Spleen (tissue), 11 donors: ENCODE data around the gene CCDC170. TPM values are rescaled to one million over a fixed set of nuclear protein-coding genes. Genes with fewer than 3 reads are reported as not detected.

Source experiments
- DNase-seq: peaks from one replicate; pipeline ENCODE4 v3.0.0-alpha.2; 2020
- H3K27ac ChIP-seq, 8 donors: fragments of 200-600 bp; sonication (generic) in 7 of 8; 1 replicate in 4 of 8; 2 replicates in 4 of 8; pipeline versions ENCODE4 v1.5.0 to v1.8.0; 2016 to 2021; ENCODE audit warnings: inconsistent platforms in 4 of 8, mild to moderate bottlenecking in 4 of 8, moderate library complexity in 1 of 8
- H3K27me3 ChIP-seq, 7 donors: fragments of 200-600 bp; sonication (generic) in 6 of 7; replicated peaks in 1 of 7; 1 replicate in 4 of 7; 2 replicates in 3 of 7; pipeline versions ENCODE4 v1.5.0 to v1.8.0; 2016 to 2021; ENCODE audit warnings: inconsistent platforms in 3 of 7, mild to moderate bottlenecking in 1 of 7
- H3K36me3 ChIP-seq, 6 donors: fragments of 200-600 bp; sonication (generic) in 5 of 6; 1 replicate in 4 of 6; 2 replicates in 2 of 6; pipeline versions ENCODE4 v1.5.0 to v1.8.0; 2016 to 2021; ENCODE audit warnings: inconsistent platforms in 2 of 6
- H3K4me1 ChIP-seq, 6 donors: fragments of 200-600 bp; sonication (generic) in 5 of 6; 1 replicate in 3 of 6; 2 replicates in 3 of 6; pipeline versions ENCODE4 v1.5.0 to v1.8.0; 2016 to 2021; ENCODE audit warnings: inconsistent platforms in 3 of 6
- H3K4me3 ChIP-seq, 8 donors: fragments of 200-600 bp; sonication (generic) in 7 of 8; 1 replicate in 4 of 8; 2 replicates in 4 of 8; pipeline versions ENCODE4 v1.5.0 to v1.8.0; 2016 to 2021; ENCODE audit warnings: inconsistent platforms in 4 of 8, mild to moderate bottlenecking in 4 of 8, moderate library complexity in 2 of 8
- H3K9me3 ChIP-seq, 8 donors: fragments of 200-600 bp; sonication (generic) in 7 of 8; 1 replicate in 4 of 8; 2 replicates in 4 of 8; pipeline versions ENCODE4 v1.5.0 to v1.8.0; 2016 to 2021; ENCODE audit warnings: inconsistent platforms in 4 of 8
- CTCF ChIP-seq, 11 experiments: fragments of 200-600 bp in 7 of 11; fragments of 450-650 bp in 4 of 11; sonication (generic) in 4 of 11; IDR thresholded peaks in 8 of 11; conservative IDR thresholded peaks in 3 of 11; 1 replicate in 7 of 11; 2 replicates in 4 of 11; pipeline versions ENCODE4 v1.4.0 to v1.8.0; 2016 to 2021; ENCODE audit warnings: antibody characterized with exemption in 11 of 11, inconsistent platforms in 4 of 11, mild to moderate bottlenecking in 1 of 11
- POLR2A ChIP-seq, 3 donors: fragments of 450-650 bp; IDR thresholded peaks; one replicate each; pipeline ENCODE4 v1.5.1; 2017; ENCODE audit warnings: antibody characterized with exemption in 3 of 3, mild to moderate bottlenecking in 1 of 3
- POLR2AphosphoS5 ChIP-seq, 3 donors: sonication (generic); formaldehyde crosslinking; IDR thresholded peaks; one replicate each; pipeline ENCODE4 v1.5.1; 2017; ENCODE audit warnings: antibody characterized with exemption in 3 of 3
- WGBS, 5 donors: extraction: QIAGEN DNeasy Blood & Tissue Kit in 3 of 5; methylation state at CpG; one replicate each; pipeline versions ENCODE4 v1.1.5 to v1.1.7; 2013 to 2018; 5-methylcytosine and 5-hydroxymethylcytosine counted together
- intact Hi-C: fragments of 100-400 bp; cut with DNase I; formaldehyde crosslinking; loops from one replicate; pipeline ENCODE4 v1.15.0; 2023; ENCODE audit warnings: low total_unique reads
- polyA plus RNA-seq, 3 donors: library from polyadenylated mRNA; stranded (reverse); fragments of 200-250 nt; gene quantifications; one replicate each; pipeline ENCODE4 v1.2.1, GENCODE V29; 2013
- total RNA-seq, 7 donors: library from RNA; depleted of rRNA in 3 of 7; stranded (reverse); fragments of >200 nt in 3 of 7; fragmentation: NEBNext Ultra II Directional in 4 of 7; extraction: Animal tissue kit (Norgen Biotek cat#: 25700) in 4 of 7; gene quantifications; one replicate each; pipeline versions ENCODE4 v1.1.0 to v1.2.1, GENCODE V29; 2016 to 2021
- donor health status: healthy with polysubstance abuse.
- donor health status: DM: no; HTN: no; CAD: no; lungs with moderate emphysema.
- donor health status: DM: no; HTN: no; CAD: no.
- donor health status: Bipolar disorder and iron deficiency.
- donor health status: healthy.
- donor health status: DM: no; HTN: no; CAD: no.
- donor health status: DM: yes; HTN: yes; CAD: no.

CCDC170 gene
- total and polyA plus RNA-seq, 10 donors: 0.49 to 4.3 (median 2.2) TPM

- TF ChIP-seq POLR2AphosphoS5 (IDR thresholded peaks at IDR 0.05) (no peak), CTCF (IDR thresholded peaks at IDR 0.05 in 8 of 11, conservative IDR thresholded peaks at IDR 0.05 in 3 of 11) (no peak), POLR2A (IDR thresholded peaks at IDR 0.05) (no peak)
- peaks cover 0 to 35% (median 27%) of the 10 kb centered on the region in 8 donors for H3K9me3 ChIP-seq
- no peak for DNase-seq
- H3K27me3 ChIP-seq: no peaks in the 10 kb centered on the region
- intact Hi-C loops: no loop called here
- 83 to 93% (median 89%) methylated on average over 1 of the region's 1 CpG for WGBS, 5 donors
- H3K4me1 ChIP-seq: no peaks in the 10 kb centered on the region
- H3K27ac ChIP-seq: no peak overlapping the region
- H3K4me3 ChIP-seq: no peak overlapping the region
- H3K36me3 ChIP-seq: no peaks in the 10 kb centered on the region
Measured at GRCh38 chr6:151565940-151566339, 72.1 kb downstream of the CCDC170 start.

GRCh38 chr6:151566557-151566956, 72.7 kb downstream of the CCDC170 start:
- TF ChIP-seq POLR2A (IDR thresholded peaks at IDR 0.05): no peak
- TF ChIP-seq CTCF (IDR thresholded peaks at IDR 0.05 in 8 of 11, conservative IDR thresholded peaks at IDR 0.05 in 3 of 11): no peak
- no peak for TF ChIP-seq POLR2AphosphoS5 (IDR thresholded peaks at IDR 0.05)
- no peaks in the 10 kb centered on the region for H3K4me1 ChIP-seq
- intact Hi-C loops: no loop called here

GRCh38 chr6:151576633-151577032, 82.8 kb downstream of the CCDC170 start:
- intact Hi-C loops: no loop called here

More at GRCh38 chr6:151566557-151566956, 72.7 kb downstream of the CCDC170 start:
- Histone ChIP-seq H3K27ac (no peak overlapping the region), H3K36me3 (no peaks in the 10 kb centered on the region), H3K9me3 (peaks cover 0 to 29% (median 21%) of the 10 kb centered on the region in 8 donors), H3K4me3 (no peak overlapping the region), H3K27me3 (no peaks in the 10 kb centered on the region)
- no peak for DNase-seq
- 38 to 48% (median 45%) methylated on average over 2 of the region's 2 CpGs for WGBS, 5 donors

GRCh38 chr6:151577257-151577656, 83.4 kb downstream of the CCDC170 start:
- Histone ChIP-seq H3K4me3 (no peak overlapping the region), H3K4me1 (no peaks in the 10 kb centered on the region), H3K9me3 (peaks cover 0 to 8% (median 0%) of the 10 kb centered on the region in 8 donors), H3K27ac (no peak overlapping the region), H3K36me3 (no peaks in the 10 kb centered on the region), H3K27me3 (peaks cover 0 to 6% (median 0%) of the 10 kb centered on the region in 7 donors)
- WGBS, 5 donors: 76 to 88% (median 81%) methylated on average over 5 of the region's 5 CpGs
- intact Hi-C loops: no loop called here
- no peak for DNase-seq
- TF ChIP-seq POLR2AphosphoS5 (IDR thresholded peaks at IDR 0.05) (no peak), CTCF (IDR thresholded peaks at IDR 0.05 in 8 of 11, conservative IDR thresholded peaks at IDR 0.05 in 3 of 11) (no peak), POLR2A (IDR thresholded peaks at IDR 0.05) (no peak)

More at GRCh38 chr6:151576633-151577032, 82.8 kb downstream of the CCDC170 start:
- no peaks in the 10 kb centered on the region for H3K4me1 ChIP-seq
- DNase-seq: no peak
- TF ChIP-seq POLR2A (IDR thresholded peaks at IDR 0.05) (no peak), CTCF (IDR thresholded peaks at IDR 0.05 in 8 of 11, conservative IDR thresholded peaks at IDR 0.05 in 3 of 11) (no peak), POLR2AphosphoS5 (IDR thresholded peaks at IDR 0.05) (no peak)
- peaks cover 0 to 6% (median 0%) of the 10 kb centered on the region in 7 donors for H3K27me3 ChIP-seq
- no peak overlapping the region for H3K4me3 ChIP-seq
- 93 to 97% (median 94%) methylated on average over 8 of the region's 8 CpGs for WGBS, 5 donors
- peaks cover 0 to 1% (median 0%) of the 10 kb centered on the region in 8 donors for H3K9me3 ChIP-seq
- no peak overlapping the region for H3K27ac ChIP-seq
- no peaks in the 10 kb centered on the region for H3K36me3 ChIP-seq
